NCI-H2171 (cell line): ENCODE measurements around the gene CDON.
"Not testable (repeated sequence)": the region's sequence is repeated elsewhere in the genome, so short reads cannot be mapped to it uniquely, and the experiment has no call there.

Source experiments
- DNase-seq: peaks from one replicate; lab custom pipeline; 2025; lab: John Stamatoyannopoulos, UW

CDON gene

GRCh38 chr11:125995313-125995712, 67.4 kb downstream of the CDON start:
- DNase-seq, result no peak

- no peak for DNase-seq
These were observed 68.2 kb downstream of the CDON start for GRCh38 chr11:125994509-125994908.

GRCh38 chr11:125992893-125993292, 69.8 kb downstream of the CDON start:
- no peak for DNase-seq

GRCh38 chr11:125990244-125990643, 72.4 kb downstream of the CDON start:
- no peak for DNase-seq

GRCh38 chr11:125987066-125987641, 75.5 kb downstream of the CDON start:
- no peak for DNase-seq

- DNase-seq, result not testable (repeated sequence)
These were observed 76.7 kb downstream of the CDON start for GRCh38 chr11:125985956-125986355.

- DNase-seq, result no peak
These were observed 80.3 kb downstream of the CDON start for GRCh38 chr11:125982348-125982730.

GRCh38 chr11:125980436-125980835, 82.2 kb downstream of the CDON start:
- no peak for DNase-seq

- no peak for DNase-seq
These were observed 83.2 kb downstream of the CDON start for GRCh38 chr11:125979511-125979910.

GRCh38 chr11:125978778-125979407, 83.8 kb downstream of the CDON start:
- DNase-seq, result no peak

GRCh38 chr11:125978181-125978716, 84.4 kb downstream of the CDON start:
- no peak for DNase-seq

GRCh38 chr11:125977333-125977732, 85.3 kb downstream of the CDON start:
- DNase-seq, result no peak

GRCh38 chr11:125976156-125976555, 86.5 kb downstream of the CDON start:
- DNase-seq, result no peak

- DNase-seq, result no peak
These were observed 87.0 kb downstream of the CDON start for GRCh38 chr11:125975634-125976033.

GRCh38 chr11:125974284-125974683, 88.4 kb downstream of the CDON start:
- no peak for DNase-seq

GRCh38 chr11:125971618-125972017, 91.0 kb downstream of the CDON start:
- DNase-seq, result no peak

- no peak for DNase-seq
These were observed 94.3 kb downstream of the CDON start for GRCh38 chr11:125968354-125968753.

- no peak for DNase-seq
These were observed 95.2 kb downstream of the CDON start for GRCh38 chr11:125967515-125967914.

- no peak for DNase-seq
These were observed 101.9 kb downstream of the CDON start for GRCh38 chr11:125960771-125961170.

- no peak for DNase-seq
These were observed 102.7 kb downstream of the CDON start for GRCh38 chr11:125959931-125960330.

GRCh38 chr11:125959511-125959910, 103.2 kb downstream of the CDON start:
- no peak for DNase-seq

- no peak for DNase-seq
These were observed 103.7 kb downstream of the CDON start for GRCh38 chr11:125958872-125959400.

- no peak for DNase-seq
These were observed 104.9 kb downstream of the CDON start for GRCh38 chr11:125957618-125958332.
